GM19023 (cell line): ENCODE measurements around the gene PCSK9.

Experiments used
- ATAC-seq: cut with Tn5 transposase; IDR thresholded peaks from one replicate; pipeline ENCODE4 v1.9.1; 2021; ENCODE audit warnings: mild to moderate bottlenecking, moderate library complexity; ENCODE audit not compliant: unreplicated experiment

PCSK9 gene

DNA sequence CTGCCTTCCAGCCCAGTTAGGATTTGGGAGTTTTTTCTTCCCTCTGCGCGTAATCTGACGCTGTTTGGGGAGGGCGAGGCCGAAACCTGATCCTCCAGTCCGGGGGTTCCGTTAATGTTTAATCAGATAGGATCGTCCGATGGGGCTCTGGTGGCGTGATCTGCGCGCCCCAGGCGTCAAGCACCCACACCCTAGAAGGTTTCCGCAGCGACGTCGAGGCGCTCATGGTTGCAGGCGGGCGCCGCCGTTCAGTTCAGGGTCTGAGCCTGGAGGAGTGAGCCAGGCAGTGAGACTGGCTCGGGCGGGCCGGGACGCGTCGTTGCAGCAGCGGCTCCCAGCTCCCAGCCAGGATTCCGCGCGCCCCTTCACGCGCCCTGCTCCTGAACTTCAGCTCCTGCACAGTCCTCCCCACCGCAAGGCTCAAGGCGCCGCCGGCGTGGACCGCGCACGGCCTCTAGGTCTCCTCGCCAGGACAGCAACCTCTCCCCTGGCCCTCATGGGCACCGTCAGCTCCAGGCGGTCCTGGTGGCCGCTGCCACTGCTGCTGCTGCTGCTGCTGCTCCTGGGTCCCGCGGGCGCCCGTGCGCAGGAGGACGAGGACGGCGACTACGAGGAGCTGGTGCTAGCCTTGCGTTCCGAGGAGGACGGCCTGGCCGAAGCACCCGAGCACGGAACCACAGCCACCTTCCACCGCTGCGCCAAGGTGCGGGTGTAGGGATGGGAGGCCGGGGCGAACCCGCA lies at the start of gene PCSK9:
TSS of gene PCSK9 (plus strand) at position 207 of the 741 bp plus-strand sequence. CDS start at position 497, 290 bp downstream.
- ATAC-seq = no peak

GRCh38 chr1:54989968-54990810 lies 49.2 kb upstream of the PCSK9 start:
- ATAC-seq = no peak

DNA sequence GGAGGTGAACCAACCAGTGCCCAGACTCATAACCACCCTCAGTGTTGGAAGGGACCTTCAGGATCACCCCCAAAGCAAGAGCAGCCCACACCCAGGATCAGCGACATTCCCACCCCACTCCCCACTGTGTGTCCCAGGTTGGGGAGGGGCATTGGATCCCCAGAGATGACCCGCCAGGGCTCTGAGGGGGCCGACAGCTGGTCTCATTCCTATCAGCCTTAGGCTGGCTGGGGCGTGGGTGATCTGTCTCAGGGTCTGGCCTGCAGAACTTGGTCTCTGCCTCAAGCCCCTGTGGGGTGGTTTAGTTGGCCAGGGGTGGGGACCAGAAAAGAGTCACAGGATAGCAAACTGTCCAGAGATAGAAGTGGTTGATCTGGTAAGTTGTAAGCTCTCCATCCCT lies 48.4 kb upstream of the PCSK9 start:
- no peak for ATAC-seq

- ATAC-seq = no peak
Observed at GRCh38 chr1:54991939-54992338, 47.4 kb upstream of the PCSK9 start.

DNA sequence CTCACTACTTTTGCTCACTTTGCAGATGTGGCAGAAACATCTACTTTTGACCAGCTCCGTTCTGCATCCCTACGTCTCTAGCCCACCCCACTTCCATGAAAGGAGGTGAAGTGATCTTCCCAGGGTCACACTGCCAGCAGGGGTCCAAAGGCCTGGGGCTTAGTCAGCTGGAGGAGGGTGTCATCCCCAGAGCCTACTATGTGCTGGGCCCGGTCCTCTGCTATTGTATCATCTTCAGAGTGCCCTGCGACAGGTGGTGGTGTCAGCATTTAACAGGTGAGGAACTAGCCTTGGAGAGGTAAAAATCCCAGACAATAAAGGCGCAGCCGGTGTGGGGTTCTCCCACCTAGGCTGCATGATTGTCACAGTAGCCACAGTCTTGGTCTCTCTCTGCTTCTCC lies 46.2 kb upstream of the PCSK9 start:
- ATAC-seq = no peak

DNA sequence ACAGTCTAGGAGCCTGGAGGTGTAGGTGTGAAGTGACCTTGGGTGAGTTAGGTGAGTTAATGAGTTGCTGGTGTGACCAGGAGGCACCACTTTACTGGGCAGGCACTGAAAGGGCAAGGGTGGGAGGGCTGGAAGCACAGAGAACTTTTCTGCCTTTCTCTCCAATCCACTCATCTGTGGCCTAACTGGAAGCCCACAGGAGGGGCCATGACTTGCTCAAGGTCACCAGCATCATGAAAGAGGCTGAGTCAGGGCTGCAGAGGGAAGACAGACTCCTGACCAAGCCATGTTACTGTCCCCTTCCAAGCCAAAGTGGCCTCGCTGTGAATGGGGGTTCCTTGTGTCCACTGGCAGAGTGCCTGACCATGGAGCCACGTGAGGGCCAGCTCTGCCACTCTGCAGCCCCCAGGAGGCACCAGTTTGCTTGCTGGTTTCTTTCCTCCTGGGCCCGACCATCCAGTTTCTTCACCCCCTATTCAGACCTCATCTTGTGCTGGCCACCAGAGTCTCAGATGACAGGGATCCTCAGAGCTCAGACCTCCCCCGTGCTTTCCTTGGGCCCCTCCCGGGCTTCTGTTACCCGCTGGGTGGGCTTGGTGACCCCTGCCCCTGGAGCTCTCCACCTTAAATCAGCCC lies 44.9 kb upstream of the PCSK9 start:
- ATAC-seq = no peak

- ATAC-seq = no peak
Observed at GRCh38 chr1:54995013-54995760, 44.2 kb upstream of the PCSK9 start.

GRCh38 chr1:54995835-54996234 lies 43.5 kb upstream of the PCSK9 start:
- no peak for ATAC-seq

DNA sequence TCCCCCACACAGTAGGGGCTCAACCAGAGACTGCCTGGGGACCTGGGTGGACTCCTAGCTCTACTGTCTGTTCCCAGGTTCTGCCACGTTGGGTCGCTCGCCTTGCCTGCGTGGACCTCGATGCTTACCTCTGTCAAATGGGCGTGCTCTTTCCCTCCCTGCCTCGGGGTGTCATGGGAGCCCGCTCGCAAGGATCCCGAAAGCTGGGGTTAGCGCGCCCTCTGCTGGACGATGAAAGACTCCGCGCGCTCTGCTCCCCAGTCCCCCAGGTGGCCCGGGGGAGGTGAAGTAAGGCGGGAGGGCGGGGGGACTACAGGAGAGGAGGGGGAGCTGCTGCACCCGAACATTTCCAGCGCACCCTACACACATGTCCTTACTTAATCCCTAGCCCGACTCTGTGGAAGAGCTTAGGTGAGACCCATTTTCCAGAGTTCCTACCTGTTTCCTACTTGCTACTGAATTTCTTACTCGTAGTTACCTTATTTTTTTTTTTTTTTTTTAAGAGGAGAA lies 42.9 kb upstream of the PCSK9 start:
- peak; percentile 85 for ATAC-seq

GRCh38 chr1:54996869-54997710 lies 42.3 kb upstream of the PCSK9 start:
- no peak for ATAC-seq

DNA sequence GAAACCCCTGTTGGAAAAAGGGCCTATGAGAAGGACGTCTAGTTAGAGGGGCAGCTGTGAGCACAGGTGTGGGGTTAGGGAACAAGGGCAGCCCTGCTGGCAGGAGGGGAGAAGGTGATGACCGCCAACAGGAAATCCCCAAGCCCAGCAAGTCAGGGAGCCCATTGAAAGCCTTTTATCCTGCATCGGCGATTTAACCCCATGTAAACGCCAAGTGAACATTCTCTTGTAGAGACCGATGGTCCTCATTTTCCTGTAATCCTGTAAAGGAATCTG lies 41.7 kb upstream of the PCSK9 start:
- ATAC-seq = no peak

DNA sequence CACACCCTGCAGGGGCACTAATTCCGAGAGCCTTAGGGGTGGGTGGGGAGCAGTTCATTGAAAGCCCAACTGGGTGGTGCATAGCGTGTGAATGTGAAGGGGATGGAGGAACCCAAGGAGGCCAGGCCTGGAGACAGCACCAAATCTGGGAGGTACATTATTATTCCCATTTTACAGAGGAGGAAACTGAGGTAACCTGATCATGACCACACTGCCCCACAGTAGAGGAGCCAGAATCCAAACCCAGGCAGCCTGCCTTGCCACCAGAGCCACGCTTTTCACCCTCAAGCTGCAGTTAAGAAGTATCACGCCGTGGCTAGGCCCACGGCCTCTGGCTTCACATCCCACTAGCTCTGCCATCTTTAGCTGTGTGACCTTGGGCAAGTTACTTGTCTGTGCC lies 41.2 kb upstream of the PCSK9 start:
- no peak for ATAC-seq

GRCh38 chr1:54998677-54999076 lies 40.7 kb upstream of the PCSK9 start, which contains the start of gene BSND:
BSND (plus strand) TSS chr1:54998933; CDS start chr1:54999187, 254 bp downstream.
- ATAC-seq = no peak

DNA sequence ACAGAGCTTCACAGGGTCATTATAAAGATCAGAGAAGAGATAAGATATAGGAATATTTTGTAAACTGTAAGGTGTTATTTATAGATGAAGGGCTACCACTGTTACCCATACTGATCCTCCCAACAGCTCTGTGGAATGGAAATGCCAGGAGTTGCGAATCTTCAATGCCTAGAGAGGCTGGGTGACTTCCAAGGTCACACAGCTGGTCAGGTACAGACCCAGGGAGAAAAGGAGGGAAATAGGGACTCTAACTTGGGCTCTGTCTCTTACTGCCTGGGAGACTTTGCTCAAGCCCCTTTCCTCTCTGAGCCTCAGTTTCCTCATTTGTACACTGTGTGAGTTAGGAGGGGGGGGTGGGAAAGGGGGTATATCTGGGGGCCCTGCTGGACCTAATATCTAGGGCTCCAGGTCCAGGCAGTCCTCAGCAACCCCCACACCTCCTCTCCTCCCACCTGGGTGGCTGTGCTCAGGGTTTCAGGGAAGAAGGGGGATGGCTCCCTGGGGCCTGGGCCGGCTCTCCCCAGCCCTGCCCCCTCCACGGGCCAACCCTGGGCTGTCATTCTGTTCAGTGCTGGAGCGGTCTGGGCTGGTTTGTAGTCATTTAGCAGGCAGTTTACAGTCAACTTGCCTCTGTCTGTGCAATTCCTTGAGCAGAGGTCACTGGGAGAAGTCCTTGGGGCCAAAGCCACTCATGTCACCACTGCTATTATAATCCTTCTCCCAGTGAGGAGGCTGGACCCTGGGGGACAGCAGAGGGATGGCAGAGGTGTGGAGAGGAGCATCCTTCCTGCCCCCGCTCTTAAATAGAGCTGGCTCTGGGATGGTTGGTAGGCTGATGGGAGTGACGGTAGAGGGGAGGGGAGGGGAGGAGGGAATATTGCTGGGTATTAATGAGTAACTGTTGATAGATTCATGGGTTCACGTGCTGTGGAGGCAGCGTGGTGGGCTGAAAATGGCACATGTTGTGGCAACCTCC lies 39.0 kb upstream of the PCSK9 start:
- no peak for ATAC-seq

GRCh38 chr1:55001311-55001710 lies 38.0 kb upstream of the PCSK9 start:
- no peak for ATAC-seq

DNA sequence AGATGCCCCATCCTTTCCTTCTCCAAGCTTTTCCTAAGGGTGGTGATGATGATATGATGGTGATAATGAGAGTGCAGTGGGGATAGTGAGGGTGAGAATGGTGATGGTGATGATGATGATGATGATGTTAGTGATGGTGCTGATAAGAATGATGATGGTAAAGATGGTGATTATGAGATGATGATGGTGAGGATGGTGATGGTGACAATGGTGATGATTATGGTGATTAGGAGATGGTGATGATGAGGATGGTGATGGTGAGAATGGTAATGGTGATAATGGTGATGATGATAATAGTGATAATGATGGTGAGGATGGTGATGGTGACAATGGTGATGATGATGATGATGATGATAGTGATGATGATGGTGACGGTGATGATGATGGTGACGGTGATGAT lies 36.7 kb upstream of the PCSK9 start:
- ATAC-seq = no peak

GRCh38 chr1:55005351-55006140 lies 33.8 kb upstream of the PCSK9 start:
- no peak for ATAC-seq

DNA sequence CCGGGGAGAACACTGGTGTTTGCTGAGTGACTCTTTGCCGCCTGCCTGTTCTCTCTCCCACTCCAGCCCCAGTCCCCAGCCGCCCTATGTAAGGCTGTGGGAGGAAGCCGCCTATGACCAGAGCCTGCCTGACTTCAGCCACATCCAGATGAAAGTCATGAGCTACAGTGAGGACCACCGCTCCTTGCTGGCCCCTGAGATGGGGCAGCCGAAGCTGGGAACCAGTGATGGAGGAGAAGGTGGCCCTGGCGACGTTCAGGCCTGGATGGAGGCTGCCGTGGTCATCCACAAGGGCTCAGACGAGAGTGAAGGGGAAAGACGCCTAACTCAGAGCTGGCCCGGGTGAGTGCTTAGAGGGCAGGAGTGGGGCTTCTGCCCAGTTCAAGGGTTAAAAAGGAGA lies 32.4 kb upstream of the PCSK9 start:
- ATAC-seq = no peak
